GM23248 (cell line): ENCODE data around the gene SFMBT2. TPM values are rescaled to one million over a fixed set of nuclear protein-coding genes. Genes with fewer than 3 reads are reported as not detected.
A peak's percentile ranks its signal among the peaks of the same experiment; 100 is the strongest.

Experiments
- DNase-seq: peaks from one replicate; pipeline ENCODE4 v3.0.0-alpha.2; 2015
- H2AFZ ChIP-seq: fragments of 200-600 bp; sonication (generic); 2 replicates; pipeline ENCODE4 v1.6.1; 2016; ENCODE audit warnings: antibody characterized with exemption
- H3F3A ChIP-seq: fragments of 200-600 bp; sonication (generic); 2 replicates; pipeline ENCODE4 v1.6.1; 2016; ENCODE audit warnings: mild to moderate bottlenecking, antibody characterized with exemption, mixed run types; ENCODE audit not compliant: insufficient read depth
- H3K27ac ChIP-seq: fragments of 200-600 bp; sonication (generic); 2 replicates; pipeline ENCODE4 v1.5.1; 2016; ENCODE audit warnings: mild to moderate bottlenecking
- H3K27me3 ChIP-seq: fragments of 200-600 bp; sonication (generic); replicated peaks from 2 replicates; pipeline ENCODE4 v1.6.1; 2016; ENCODE audit warnings: mild to moderate bottlenecking; ENCODE audit not compliant: insufficient read depth
- H3K36me3 ChIP-seq: fragments of 200-600 bp; sonication (generic); 2 replicates; pipeline ENCODE4 v1.6.1; 2016; ENCODE audit warnings: low read depth, mild to moderate bottlenecking
- H3K4me1 ChIP-seq: fragments of 200-600 bp; sonication (generic); 2 replicates; pipeline ENCODE4 v1.6.1; 2016; ENCODE audit warnings: mild to moderate bottlenecking; ENCODE audit not compliant: insufficient read depth
- H3K4me2 ChIP-seq: fragments of 200-600 bp; sonication (generic); one replicate; pipeline ENCODE4 v1.6.1; 2016; ENCODE audit warnings: mild to moderate bottlenecking; ENCODE audit not compliant: unreplicated experiment
- H3K4me3 ChIP-seq: fragments of 200-600 bp; sonication (generic); 2 replicates; pipeline ENCODE4 v1.5.1; 2016; ENCODE audit warnings: mild to moderate bottlenecking
- H3K79me2 ChIP-seq: fragments of 200-600 bp; sonication (generic); 2 replicates; pipeline ENCODE4 v1.6.1; 2016; ENCODE audit warnings: mild to moderate bottlenecking; ENCODE audit not compliant: insufficient read depth
- H3K9ac ChIP-seq: fragments of 200-600 bp; sonication (generic); 2 replicates; pipeline ENCODE4 v1.6.1; 2016; ENCODE audit warnings: mild to moderate bottlenecking
- H3K9me2 ChIP-seq: fragments of 200-600 bp; sonication (generic); 2 replicates; pipeline ENCODE4 v1.6.1; 2016; ENCODE audit warnings: mixed run types, mild to moderate bottlenecking, moderate library complexity; ENCODE audit not compliant: insufficient read depth
- H3K9me3 ChIP-seq: fragments of 200-600 bp; sonication (generic); one replicate; pipeline ENCODE4 v1.6.1; 2017; ENCODE audit warnings: low read depth
- H4K20me1 ChIP-seq: fragments of 200-600 bp; sonication (generic); 2 replicates; pipeline ENCODE4 v1.6.0; 2016; ENCODE audit not compliant: insufficient read depth
- EZH2 ChIP-seq: fragments of 200-600 bp; sonication (generic); IDR thresholded peaks from 2 replicates; pipeline ENCODE4 v1.6.1; 2018; ENCODE audit warnings: antibody characterized with exemption, mild to moderate bottlenecking; ENCODE audit not compliant: insufficient read depth, poor library complexity, severe bottlenecking
- EZH2phosphoT487 ChIP-seq: fragments of 200-600 bp; sonication (generic); IDR thresholded peaks from 2 replicates; pipeline ENCODE4 v1.6.1; 2018; ENCODE audit warnings: antibody characterized with exemption, moderate library complexity, mild to moderate bottlenecking, low read depth; ENCODE audit not compliant: insufficient read depth
- WGBS, 2 experiments: methylation state at CpG; one replicate each; pipeline ENCODE4 v1.1.6; 2015 to 2017; ENCODE audit warnings: low lambda C conversion rate in 2 of 2, low coverage in 1 of 2; ENCODE audit errors: missing lambda C conversion rate in 2 of 2; 5-methylcytosine and 5-hydroxymethylcytosine counted together
- in situ Hi-C: fragments of 300-500 bp; cut with MboI; formaldehyde crosslinking; loops from 2 replicates; pipeline ENCODE4 v1.15.0; 2020
- polyA plus RNA-seq: library from polyadenylated mRNA; unstranded; fragments of >200 nt; fragmentation: Nextera tagmentation; extraction: Ambion mirVana; gene quantifications from 2 replicates; pipeline ENCODE4 v1.2.1, GENCODE V29; 2016
- total RNA-seq: library from RNA; depleted of rRNA; stranded (reverse); fragments of >200 nt; shearing (Covaris generic); gene quantifications from 2 replicates; pipeline ENCODE4 v1.2.3, GENCODE V29; 2014

The SFMBT2 gene
- total and polyA plus RNA-seq, 2 experiments from 2014 or later, result 0.22 TPM; not detected in 1

GRCh38 chr10:7411671-7412128 lies 866 bp upstream of the SFMBT2 start:
- in situ Hi-C loops, result loop anchor here (25.0 kb wide), 2 partner anchors 749 to 974 kb away; no protein-coding TSS in a partner anchor
- Histone ChIP-seq H3K27me3 (peaks cover 52% of the 10 kb centered on the region), H3K9ac (no peak overlapping the region), H3K9me2 (no peaks in the 10 kb centered on the region), H3K27ac (no peak overlapping the region), H3K4me3 (no peak overlapping the region), H3K9me3 (no peaks in the 10 kb centered on the region), H4K20me1 (no peaks in the 10 kb centered on the region), H3K36me3 (no peaks in the 10 kb centered on the region), H3F3A (no peaks in the 10 kb centered on the region), H3K79me2 (no peaks in the 10 kb centered on the region), H3K4me1 (no peaks in the 10 kb centered on the region), H3K4me2 (no peak overlapping the region), H2AFZ (no peak overlapping the region)
- 4% methylated on average over 27 to 38 of the region's 38 CpGs for WGBS, 2 experiments
- TF ChIP-seq EZH2phosphoT487, result no peak
- TF ChIP-seq EZH2, result no peak
- no peak for DNase-seq

GRCh38 chr10:7410301-7410861 lies 453 bp downstream of the SFMBT2 start:
- peak; percentile 38 for DNase-seq
- Histone ChIP-seq H3K79me2 (no peaks in the 10 kb centered on the region), H3K4me2 (peak overlapping the region; percentile 73), H3F3A (no peaks in the 10 kb centered on the region), H3K9ac (peak overlapping the region; percentile 41), H2AFZ (peak overlapping the region; percentile 90), H3K9me3 (no peaks in the 10 kb centered on the region), H3K27ac (no peak overlapping the region), H3K4me1 (no peaks in the 10 kb centered on the region), H3K4me3 (peak overlapping the region; percentile 89), H3K9me2 (no peaks in the 10 kb centered on the region), H4K20me1 (no peaks in the 10 kb centered on the region), H3K36me3 (no peaks in the 10 kb centered on the region), H3K27me3 (peaks cover 52% of the 10 kb centered on the region)
- WGBS, 2 experiments, result 1 to 3% methylated on average over 30 to 43 of the region's 43 CpGs
- TF ChIP-seq EZH2phosphoT487 (no peak), EZH2 (peak; percentile 52)
- in situ Hi-C loops, result loop anchor here (25.0 kb wide), 2 partner anchors 748 to 973 kb away; no protein-coding TSS in a partner anchor

GRCh38 chr10:7409732-7410168 lies 1.1 kb downstream of the SFMBT2 start:
- Histone ChIP-seq H3K9me2 (no peaks in the 10 kb centered on the region), H3K36me3 (no peaks in the 10 kb centered on the region), H3K79me2 (no peaks in the 10 kb centered on the region), H2AFZ (peak overlapping the region; percentile 90), H3K9me3 (no peaks in the 10 kb centered on the region), H3K9ac (0 out of 2 replicates have a peak overlapping the region, but pooled peaks have one; percentile 41), H3K27ac (no peak overlapping the region), H3K4me2 (peak overlapping the region; percentile 73), H3K27me3 (peaks cover 49% of the 10 kb centered on the region), H3K4me1 (no peaks in the 10 kb centered on the region), H3F3A (no peaks in the 10 kb centered on the region), H4K20me1 (no peaks in the 10 kb centered on the region), H3K4me3 (peak overlapping the region; percentile 89)
- in situ Hi-C loops, result loop anchor here (25.0 kb wide), 2 partner anchors 747 to 972 kb away; no protein-coding TSS in a partner anchor
- DNase-seq, result peak; percentile 21
- 5 to 6% methylated on average over 15 of the region's 15 CpGs for WGBS, 2 experiments
- peak; percentile 71 for TF ChIP-seq EZH2
- no peak for TF ChIP-seq EZH2phosphoT487

GRCh38 chr10:7409045-7409731 lies 1.6 kb downstream of the SFMBT2 start:
- H3K9ac ChIP-seq, result no peak overlapping the region

More at GRCh38 chr10:7409045-7409731, 1.6 kb downstream of the SFMBT2 start:
- DNase-seq, result peak; percentile 19
- Histone ChIP-seq H2AFZ (peak overlapping the region; percentile 90), H3F3A (no peaks in the 10 kb centered on the region), H3K79me2 (no peaks in the 10 kb centered on the region), H4K20me1 (no peaks in the 10 kb centered on the region), H3K9me3 (no peaks in the 10 kb centered on the region), H3K9me2 (no peaks in the 10 kb centered on the region), H3K4me3 (peak overlapping the region; percentile 89), H3K27ac (no peak overlapping the region), H3K4me2 (peak overlapping the region; percentile 73), H3K36me3 (no peaks in the 10 kb centered on the region), H3K27me3 (peaks cover 43% of the 10 kb centered on the region), H3K4me1 (no peaks in the 10 kb centered on the region)
- no peak for TF ChIP-seq EZH2phosphoT487
- TF ChIP-seq EZH2, result no peak
- in situ Hi-C loops, result loop anchor here (25.0 kb wide), 2 partner anchors 747 to 972 kb away; no protein-coding TSS in a partner anchor
- WGBS, 2 experiments, result 0 to 3% methylated on average over 33 to 38 of the region's 38 CpGs
